A204.1 (cell line): ENCODE measurements around the gene MBP.
"Not testable (repeated sequence)": the region's sequence is repeated elsewhere in the genome, so short reads cannot be mapped to it uniquely, and the experiment has no call there.

ENCODE experiments used
- FAIRE-seq: peaks from 2 replicates; lab custom pipeline; 2012; peaks lifted over from hg19 to GRCh38; lab: Jason Lieb, UNC

Gene MBP

GRCh38 chr18:77004555-77005380 is 127.8 kb downstream of the MBP start:
- FAIRE-seq = no peak

- FAIRE-seq = no peak
Measured at GRCh38 chr18:77003316-77003715, 129.3 kb downstream of the MBP start.

DNA sequence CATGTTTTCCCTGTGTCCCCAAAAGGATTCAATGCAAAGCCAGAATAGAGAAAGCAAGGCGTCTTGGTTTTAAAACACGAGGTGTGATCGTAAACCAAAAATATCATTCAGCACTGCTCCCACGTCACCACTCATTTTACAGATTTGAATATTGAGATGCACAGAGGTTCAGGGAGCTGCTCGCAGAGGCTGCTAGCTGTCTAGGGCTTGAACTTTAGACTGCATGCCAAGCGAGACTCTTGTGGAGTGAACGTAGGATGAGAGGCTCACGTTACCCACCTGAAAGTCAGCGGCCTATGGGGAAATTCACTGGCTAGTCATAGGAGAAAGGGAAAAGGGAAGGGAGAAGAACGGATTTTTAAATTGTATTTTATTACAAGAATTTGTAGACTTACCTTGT is 130.1 kb downstream of the MBP start:
- FAIRE-seq = no peak

DNA sequence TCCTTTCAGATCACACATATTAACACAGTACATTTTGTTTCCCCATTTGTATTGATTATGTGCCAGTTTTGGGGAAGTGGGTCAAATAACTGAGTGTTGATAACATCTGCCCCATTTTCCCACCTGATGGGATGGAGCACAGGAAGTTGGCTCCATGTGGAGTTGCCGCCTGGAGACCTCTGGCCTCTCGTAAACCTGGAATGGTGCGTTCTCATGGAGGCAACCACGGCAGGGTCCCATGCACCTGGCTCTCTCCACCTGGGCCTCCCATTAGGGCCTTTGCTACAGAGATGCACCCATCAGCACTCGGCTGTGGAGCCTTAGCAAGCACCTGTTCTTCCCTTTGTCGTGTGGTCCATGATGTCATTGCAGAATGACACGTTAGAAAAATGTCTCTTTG is 130.6 kb downstream of the MBP start:
- FAIRE-seq = no peak

GRCh38 chr18:77001041-77001440 is 131.5 kb downstream of the MBP start:
- FAIRE-seq = no peak

- FAIRE-seq = peak; percentile 93
Measured at GRCh38 chr18:77000527-77000926, 132.1 kb downstream of the MBP start.

DNA sequence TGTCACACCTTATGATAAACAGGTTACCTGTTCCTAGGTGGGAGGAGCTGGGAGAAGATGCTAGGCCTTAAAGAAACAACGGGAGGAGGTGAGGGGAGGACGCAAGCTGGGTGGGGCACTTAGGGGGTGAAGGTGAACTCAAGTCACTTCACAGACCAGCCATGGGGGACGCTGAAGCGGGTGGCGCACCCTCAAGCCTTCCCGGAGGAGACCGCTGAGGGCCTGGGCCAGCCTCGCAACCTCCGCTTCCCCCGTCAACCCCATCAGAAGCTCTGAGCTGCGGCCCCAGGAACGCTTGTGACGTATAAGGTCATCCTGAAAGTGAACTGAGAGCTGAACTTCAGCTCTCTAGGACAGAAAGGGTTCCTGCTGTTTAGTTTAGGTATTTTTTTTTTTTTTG is 133.5 kb downstream of the MBP start:
- FAIRE-seq = no peak

GRCh38 chr18:76997951-76998808 is 134.4 kb downstream of the MBP start:
- no peak for FAIRE-seq

- FAIRE-seq = no peak
Measured at GRCh38 chr18:76996429-76996828, 136.2 kb downstream of the MBP start.

- FAIRE-seq = no peak
Measured at GRCh38 chr18:76995896-76996295, 136.7 kb downstream of the MBP start.

- no peak for FAIRE-seq
Measured at GRCh38 chr18:76994086-76994654, 138.4 kb downstream of the MBP start.

- FAIRE-seq = no peak
Measured at GRCh38 chr18:76993573-76993972, 139.0 kb downstream of the MBP start.

GRCh38 chr18:76993085-76993382 is 139.5 kb downstream of the MBP start:
- no peak for FAIRE-seq

DNA sequence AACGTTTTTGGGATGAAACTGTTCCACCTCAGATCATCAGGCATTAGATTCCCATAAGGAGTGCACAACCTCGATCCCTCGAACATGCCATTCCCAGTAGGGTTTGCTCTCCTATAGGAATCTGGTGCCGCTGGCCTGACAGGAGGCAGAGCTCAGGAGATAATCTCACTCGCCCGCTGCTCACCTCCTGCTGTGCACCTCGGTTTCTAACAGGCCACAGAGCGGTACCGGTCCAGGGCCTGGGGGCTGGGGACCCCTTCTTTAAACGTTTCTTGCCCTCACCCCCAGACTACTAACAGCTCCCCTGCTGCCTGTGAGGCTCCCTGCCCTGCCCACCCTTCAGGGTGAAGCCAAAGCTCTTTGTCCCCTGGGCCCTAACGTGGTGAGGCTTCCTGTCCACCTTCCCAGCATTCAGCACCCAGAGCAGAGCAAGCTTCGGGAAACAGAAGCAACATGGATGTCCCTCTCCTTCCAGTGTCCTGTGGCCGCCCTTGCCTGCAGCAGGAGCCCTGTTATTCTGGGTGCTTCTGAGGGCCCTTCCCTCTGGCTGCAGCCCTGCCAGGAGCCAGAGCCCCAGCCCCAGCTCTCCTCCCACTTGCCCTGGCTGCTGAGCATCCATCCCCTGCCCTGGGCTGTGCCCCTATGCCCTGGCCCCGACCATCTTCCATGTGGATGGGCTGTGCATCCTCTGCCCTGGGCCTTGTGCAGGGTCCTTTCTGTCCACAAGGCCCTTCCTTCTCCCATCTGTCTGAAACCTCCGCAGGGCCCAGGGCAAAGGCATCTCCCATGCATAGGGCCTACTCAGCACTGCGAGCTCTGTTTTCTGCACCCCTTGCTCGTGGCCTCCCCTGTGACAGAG is 140.1 kb downstream of the MBP start:
- no peak for FAIRE-seq

GRCh38 chr18:76991021-76991688 is 141.4 kb downstream of the MBP start:
- no peak for FAIRE-seq

- not testable (repeated sequence) for FAIRE-seq
Measured at GRCh38 chr18:76990343-76991020, 142.1 kb downstream of the MBP start.

DNA sequence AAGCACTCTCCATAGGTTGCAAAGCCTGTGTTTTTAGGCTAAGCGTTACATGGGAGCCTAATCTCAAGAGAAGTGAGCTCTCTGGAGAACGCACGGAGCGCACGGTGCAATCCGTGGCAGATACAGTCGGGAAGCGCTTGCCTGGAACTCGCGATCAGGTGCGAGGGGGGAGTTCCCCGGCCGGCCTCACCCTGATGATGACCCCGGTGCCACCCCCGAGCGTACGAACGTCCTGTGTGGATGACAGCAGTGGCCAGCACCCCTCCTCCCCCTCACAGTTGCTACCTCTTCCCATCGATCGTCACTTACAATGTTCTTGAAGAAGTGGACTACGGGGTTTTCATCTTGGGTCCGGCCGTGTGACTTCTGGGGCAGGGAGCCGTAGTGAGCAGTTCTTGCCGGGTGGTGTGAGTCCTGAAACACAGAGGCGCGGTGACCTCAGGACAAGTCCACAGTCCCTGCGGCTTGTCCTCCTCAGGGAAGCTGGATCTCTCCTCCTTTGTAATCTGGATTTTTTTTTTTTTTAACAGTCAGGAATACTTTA is 142.9 kb downstream of the MBP start:
- FAIRE-seq = no peak

- FAIRE-seq = no peak
Measured at GRCh38 chr18:76988827-76989646, 143.5 kb downstream of the MBP start.

DNA sequence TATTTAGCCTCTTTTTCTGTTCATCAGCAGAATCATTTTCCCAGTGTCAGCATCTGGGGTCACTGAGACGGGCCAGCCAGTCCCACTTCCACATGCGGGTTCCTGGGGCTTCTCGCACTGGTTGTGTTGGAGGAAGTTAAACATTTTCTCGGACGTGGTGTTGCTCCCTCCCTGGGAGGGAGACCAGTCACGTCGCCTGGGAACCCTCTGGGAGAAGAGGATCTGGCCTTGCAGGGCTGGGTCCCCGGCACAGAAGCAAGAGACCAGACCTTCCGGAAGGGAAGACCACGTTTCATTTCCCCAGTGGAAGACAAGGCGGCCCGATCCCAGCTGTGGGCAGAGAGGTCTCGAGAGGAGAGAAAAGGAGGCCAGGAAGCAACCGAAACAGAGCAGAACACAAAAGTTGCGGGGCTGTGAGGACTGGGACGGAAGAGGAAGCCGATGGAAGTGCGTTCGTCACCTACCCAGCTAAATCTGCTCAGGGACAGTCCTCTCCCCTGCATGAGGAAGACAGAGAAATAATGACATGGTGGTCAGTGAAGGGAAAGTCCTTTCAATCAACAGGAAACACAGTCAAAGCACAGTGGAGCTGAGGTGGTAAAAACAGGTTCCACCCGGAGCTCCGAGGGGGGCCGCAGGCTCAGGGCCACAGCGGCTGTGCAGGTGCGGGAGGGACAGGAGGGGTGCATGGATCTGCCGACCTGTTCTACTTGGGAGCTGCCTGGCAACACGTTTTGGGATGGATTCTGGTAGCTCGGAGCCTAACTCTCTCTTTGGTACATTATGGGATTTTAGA is 144.4 kb downstream of the MBP start:
- FAIRE-seq = no peak
